A549 (cell line): Measurements from ENCODE around the gene SMCO2.

Experiments
- BHLHE40 ChIP-seq: IDR thresholded peaks from 2 replicates; pipeline ENCODE4 v1.6.1; 2012; ENCODE audit warnings: low read depth, low read length, inconsistent platforms
- CHD4 ChIP-seq: fragments of 200-600 bp; sonication (generic); IDR thresholded peaks from 2 replicates; pipeline ENCODE4 v1.6.1; 2016; ENCODE audit warnings: antibody characterized with exemption, mild to moderate bottlenecking, borderline replicate concordance
- EP300 ChIP-seq, 2 experiments: fragments of >200 bp; sonication (Bioruptor Twin); formaldehyde crosslinking; IDR thresholded peaks; 2 replicates in 1 of 2; 3 replicates in 1 of 2; pipeline ENCODE4 v1.6.1; 2016 to 2017
- HDAC2 ChIP-seq: fragments of 200-600 bp; sonication (generic); IDR thresholded peaks from 2 replicates; pipeline ENCODE4 v1.6.1; 2016
- JUN ChIP-seq, 2 experiments: fragments of >200 bp; sonication (Bioruptor Twin); formaldehyde crosslinking; IDR thresholded peaks; 2 replicates in 1 of 2; 3 replicates in 1 of 2; pipeline ENCODE4 v1.6.1; 2016 to 2017
- JUNB ChIP-seq: fragments of >200 bp; sonication (Bioruptor Twin); formaldehyde crosslinking; IDR thresholded peaks from 2 replicates; pipeline ENCODE4 v1.6.1; 2016
- SREBF2 ChIP-seq: fragments of 450-650 bp; IDR thresholded peaks from 2 replicates; pipeline ENCODE4 v1.6.1; 2014; ENCODE audit warnings: mild to moderate bottlenecking, moderate library complexity
- TF ChIP-seq, protein P1 (sequence below): fragments of 450-650 bp; IDR thresholded peaks from 2 replicates; pipeline ENCODE4 v1.6.1; 2014; ENCODE audit warnings: antibody characterized with exemption
- TF ChIP-seq, protein P2 (sequence below): fragments of 200-600 bp; sonication (generic); IDR thresholded peaks from 2 replicates; pipeline ENCODE4 v1.6.1; 2016; ENCODE audit warnings: antibody characterized with exemption, mild to moderate bottlenecking, moderate library complexity

DNA sequence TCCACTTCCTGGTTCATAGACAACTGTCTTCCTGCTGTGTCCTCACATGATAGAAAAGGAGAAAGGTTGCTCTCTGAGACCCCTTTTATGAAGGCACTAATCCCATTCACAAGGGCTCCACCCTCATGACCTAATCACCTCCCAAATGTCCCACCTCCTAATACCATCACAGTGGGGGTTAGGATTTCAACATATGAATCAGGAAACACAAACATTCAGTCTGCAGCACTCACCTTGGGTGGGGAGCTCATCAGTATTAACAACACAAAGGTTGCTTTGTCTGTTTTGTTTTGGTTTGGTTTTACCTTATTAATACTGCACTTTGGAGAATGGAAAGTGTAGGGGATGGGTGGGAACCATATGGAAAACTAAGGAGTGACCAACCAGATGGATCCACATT lies 10.5 kb upstream of the SMCO2 start:
- no peak for TF ChIP-seq CHD4
- TF ChIP-seq JUNB, result no peak
- TF ChIP-seq BHLHE40, result no peak
- TF ChIP-seq EP300 (IDR thresholded peaks at IDR 0.05), result no peak
- TF ChIP-seq SREBF2, result no peak
- TF ChIP-seq, protein P1, sequence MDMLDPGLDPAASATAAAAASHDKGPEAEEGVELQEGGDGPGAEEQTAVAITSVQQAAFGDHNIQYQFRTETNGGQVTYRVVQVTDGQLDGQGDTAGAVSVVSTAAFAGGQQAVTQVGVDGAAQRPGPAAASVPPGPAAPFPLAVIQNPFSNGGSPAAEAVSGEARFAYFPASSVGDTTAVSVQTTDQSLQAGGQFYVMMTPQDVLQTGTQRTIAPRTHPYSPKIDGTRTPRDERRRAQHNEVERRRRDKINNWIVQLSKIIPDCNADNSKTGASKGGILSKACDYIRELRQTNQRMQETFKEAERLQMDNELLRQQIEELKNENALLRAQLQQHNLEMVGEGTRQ, result no peak
- TF ChIP-seq, protein P2, sequence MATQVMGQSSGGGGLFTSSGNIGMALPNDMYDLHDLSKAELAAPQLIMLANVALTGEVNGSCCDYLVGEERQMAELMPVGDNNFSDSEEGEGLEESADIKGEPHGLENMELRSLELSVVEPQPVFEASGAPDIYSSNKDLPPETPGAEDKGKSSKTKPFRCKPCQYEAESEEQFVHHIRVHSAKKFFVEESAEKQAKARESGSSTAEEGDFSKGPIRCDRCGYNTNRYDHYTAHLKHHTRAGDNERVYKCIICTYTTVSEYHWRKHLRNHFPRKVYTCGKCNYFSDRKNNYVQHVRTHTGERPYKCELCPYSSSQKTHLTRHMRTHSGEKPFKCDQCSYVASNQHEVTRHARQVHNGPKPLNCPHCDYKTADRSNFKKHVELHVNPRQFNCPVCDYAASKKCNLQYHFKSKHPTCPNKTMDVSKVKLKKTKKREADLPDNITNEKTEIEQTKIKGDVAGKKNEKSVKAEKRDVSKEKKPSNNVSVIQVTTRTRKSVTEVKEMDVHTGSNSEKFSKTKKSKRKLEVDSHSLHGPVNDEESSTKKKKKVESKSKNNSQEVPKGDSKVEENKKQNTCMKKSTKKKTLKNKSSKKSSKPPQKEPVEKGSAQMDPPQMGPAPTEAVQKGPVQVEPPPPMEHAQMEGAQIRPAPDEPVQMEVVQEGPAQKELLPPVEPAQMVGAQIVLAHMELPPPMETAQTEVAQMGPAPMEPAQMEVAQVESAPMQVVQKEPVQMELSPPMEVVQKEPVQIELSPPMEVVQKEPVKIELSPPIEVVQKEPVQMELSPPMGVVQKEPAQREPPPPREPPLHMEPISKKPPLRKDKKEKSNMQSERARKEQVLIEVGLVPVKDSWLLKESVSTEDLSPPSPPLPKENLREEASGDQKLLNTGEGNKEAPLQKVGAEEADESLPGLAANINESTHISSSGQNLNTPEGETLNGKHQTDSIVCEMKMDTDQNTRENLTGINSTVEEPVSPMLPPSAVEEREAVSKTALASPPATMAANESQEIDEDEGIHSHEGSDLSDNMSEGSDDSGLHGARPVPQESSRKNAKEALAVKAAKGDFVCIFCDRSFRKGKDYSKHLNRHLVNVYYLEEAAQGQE, result no peak
- TF ChIP-seq JUN (IDR thresholded peaks at IDR 0.05), result no peak
- no peak for TF ChIP-seq HDAC2
